Measurements from ENCODE around the gene MEIKIN. TPM values are rescaled to one million over a fixed set of nuclear protein-coding genes. Genes with fewer than 3 reads are reported as not detected.

MEIKIN gene
- total and polyA plus RNA-seq, 2 donors (not counting 3 experiments of a cell fraction or from before 2014, with no cell fraction given): not detected

- TF ChIP-seq FOS (IDR thresholded peaks at IDR 0.05; ENCODE audit: borderline replicate concordance, insufficient read depth, low read length) (no peak), JUN (IDR thresholded peaks at IDR 0.05; ENCODE audit: borderline replicate concordance, insufficient read depth, insufficient read length, low read depth) (no peak), EZH2 (IDR thresholded peaks at IDR 0.05; ENCODE audit: borderline replicate concordance, low read depth, low read length, severe bottlenecking) (no peak), MAX (IDR thresholded peaks at IDR 0.05; ENCODE audit: insufficient read depth, insufficient read length) (no peak), POLR2A (IDR thresholded peaks at IDR 0.05; ENCODE audit: low read depth, low read length) (no peak), POLR2AphosphoS5 (IDR thresholded peaks at IDR 0.05; ENCODE audit: insufficient read depth, low read depth, low read length) (no peak), MYC (IDR thresholded peaks at IDR 0.05; ENCODE audit: low read depth, low read length) (no peak), GATA2 (IDR thresholded peaks at IDR 0.05; ENCODE audit: insufficient read depth, insufficient read length, low read depth, low read length) (no peak), CTCF (IDR thresholded peaks at IDR 0.05; ENCODE audit: extremely low read depth in 1 of 2, insufficient read depth in 1 of 2, low read depth in 1 of 2, low read length in 2 of 2) (no peak)
- H3K4me2 ChIP-seq (ENCODE audit: insufficient read depth, low read length): no peak overlapping the region
- no peak overlapping the region for H2AFZ ChIP-seq (ENCODE audit: low read depth, low read length)
- ChIA-PET CTCF (no interaction called here), POLR2A (no interaction called here)
- H3K27me3 ChIP-seq (ENCODE audit: control insufficient read depth in 2 of 2, insufficient read depth in 2 of 2, low read length in 2 of 2): no peaks in the 10 kb centered on the region
- no peaks in the 10 kb centered on the region for H3K9me1 ChIP-seq (replicated peaks; ENCODE audit: control insufficient read depth, extremely low read depth, insufficient read depth, low read length)
- H3K9ac ChIP-seq (replicated peaks; ENCODE audit: extremely low read depth, insufficient read depth, low read length): no peak overlapping the region
- no peaks in the 10 kb centered on the region for H3K36me3 ChIP-seq (ENCODE audit: control insufficient read depth in 2 of 2, extremely low read depth in 1 of 2, insufficient read depth in 2 of 2, low read length in 2 of 2)
- peaks cover 5% of the 10 kb centered on the region for H3K4me1 ChIP-seq (ENCODE audit: control insufficient read depth, extremely low read depth, insufficient read depth, low read length)
- H3K27ac ChIP-seq (ENCODE audit: insufficient read depth, low read depth, low read length): no peak overlapping the region
- H4K20me1 ChIP-seq (replicated peaks; ENCODE audit: control insufficient read depth, extremely low read depth, insufficient read depth, low read length): peaks cover 14% of the 10 kb centered on the region
- peaks cover 81% of the 10 kb centered on the region for H3K79me2 ChIP-seq (ENCODE audit: control insufficient read depth, insufficient read depth, low read length)
- no TSS peak for BruUV-seq (replicated peaks)
- H3K4me3 ChIP-seq (replicated peaks in 1 of 3; ENCODE audit: insufficient read depth in 1 of 3, low read depth in 1 of 3, low read length in 3 of 3): no peak overlapping the region
- dilution Hi-C loops (cut with MboI; ENCODE audit: extremely low pct_ligation_motif_present, low sequenced_read_pairs) (no loop called here), intact Hi-C loops (cut with micrococcal nuclease) (no loop called here)
- FAIRE-seq (no peak), DNase-seq (ENCODE audit: low read depth, low spot score) (no peak)
- H3K9me3 ChIP-seq (replicated peaks; ENCODE audit: control insufficient read depth, insufficient read depth, low read length): no peaks in the 10 kb centered on the region
Observed at GRCh38 chr5:131776450-131776849, 169.0 kb downstream of the MEIKIN start.

Data from endothelial cell of umbilical vein (primary cell).